Neural progenitor cell (in vitro differentiated cells): ENCODE results near the gene SERINC3. TPM values are rescaled to one million over a fixed set of nuclear protein-coding genes. Genes with fewer than 3 reads are reported as not detected.

Experiments
- DNase-seq: peaks from one replicate; pipeline ENCODE4 v3.0.0-alpha.2; 2016; ENCODE audit warnings: low spot score
- H2AFZ ChIP-seq: fragments of 200-600 bp; sonication (generic); replicated peaks from 2 replicates; pipeline ENCODE4 v1.6.1; 2016; ENCODE audit warnings: antibody characterized with exemption
- H3F3A ChIP-seq: fragments of 200-600 bp; sonication (generic); 2 replicates; pipeline ENCODE4 v1.6.1; 2016; ENCODE audit warnings: antibody characterized with exemption, low read depth
- H3K27ac ChIP-seq: fragments of 200-600 bp; sonication (generic); 2 replicates; pipeline ENCODE4 v1.5.1; 2016; ENCODE audit warnings: mild to moderate bottlenecking
- H3K27me3 ChIP-seq: fragments of 200-600 bp; sonication (generic); 2 replicates; pipeline ENCODE4 v1.6.1; 2016; ENCODE audit warnings: mild to moderate bottlenecking, moderate library complexity
- H3K36me3 ChIP-seq: fragments of 200-600 bp; sonication (generic); 2 replicates; pipeline ENCODE4 v1.5.1; 2016
- H3K4me1 ChIP-seq: fragments of 200-600 bp; sonication (generic); 2 replicates; pipeline ENCODE4 v1.6.1; 2016; ENCODE audit warnings: mixed run types
- H3K4me2 ChIP-seq: fragments of 200-600 bp; sonication (generic); 2 replicates; pipeline ENCODE4 v1.6.1; 2016
- H3K4me3 ChIP-seq: fragments of 200-600 bp; sonication (generic); 2 replicates; pipeline ENCODE4 v1.5.1; 2016
- H3K79me2 ChIP-seq: fragments of 200-600 bp; sonication (generic); 2 replicates; pipeline ENCODE4 v1.6.1; 2016; ENCODE audit warnings: low read depth
- H3K9ac ChIP-seq: fragments of 200-600 bp; sonication (generic); 2 replicates; pipeline ENCODE4 v1.6.1; 2016
- H3K9me3 ChIP-seq: fragments of 200-600 bp; sonication (generic); 2 replicates; pipeline ENCODE4 v1.5.1; 2016; ENCODE audit warnings: low read depth
- H4K20me1 ChIP-seq: fragments of 200-600 bp; sonication (generic); 2 replicates; pipeline ENCODE4 v1.6.1; 2016; ENCODE audit warnings: low read depth
- H3K27ac Mint-ChIP-seq: 3 replicates; pipeline ENCODE4 v1.8.0; 2021; ENCODE audit warnings: mixed read lengths
- H3K27me3 Mint-ChIP-seq: 2 replicates; pipeline ENCODE4 v1.8.0; 2022; ENCODE audit warnings: low read depth, mild to moderate bottlenecking, inconsistent platforms, moderate library complexity, mixed read lengths; ENCODE audit not compliant: insufficient read depth
- H3K36me3 Mint-ChIP-seq: 3 replicates; pipeline ENCODE4 v1.8.0; 2021; ENCODE audit warnings: mixed read lengths
- H3K4me1 Mint-ChIP-seq: 3 replicates; pipeline ENCODE4 v1.8.0; 2021; ENCODE audit warnings: mixed read lengths
- H3K4me3 Mint-ChIP-seq: 3 replicates; pipeline ENCODE4 v1.8.0; 2021; ENCODE audit warnings: mild to moderate bottlenecking, moderate library complexity, mixed read lengths
- H3K9me3 Mint-ChIP-seq: 3 replicates; pipeline ENCODE4 v1.8.0; 2020; ENCODE audit warnings: mixed read lengths
- CTCF ChIP-seq: fragments of 200-600 bp; sonication (generic); IDR thresholded peaks from 2 replicates; pipeline ENCODE4 v1.5.1; 2017; ENCODE audit warnings: antibody characterized with exemption, mild to moderate bottlenecking
- EZH2 ChIP-seq: fragments of 200-600 bp; sonication (generic); IDR thresholded peaks from 2 replicates; pipeline ENCODE4 v1.6.1; 2017; ENCODE audit warnings: antibody characterized with exemption, mild to moderate bottlenecking, moderate library complexity
- EZH2phosphoT487 ChIP-seq: fragments of 200-600 bp; sonication (generic); IDR thresholded peaks from 2 replicates; pipeline ENCODE4 v1.6.1; 2017; ENCODE audit warnings: antibody characterized with exemption
- total RNA-seq: library from RNA; depleted of rRNA; stranded (reverse); fragments of >200 nt; gene quantifications from 2 replicates; pipeline ENCODE4 v1.2.3, GENCODE V29; 2015; ENCODE audit warnings: low replicate concordance

The SERINC3 gene
- total RNA-seq, 1 donor from 2014 or later, result 38.8 TPM

DNA sequence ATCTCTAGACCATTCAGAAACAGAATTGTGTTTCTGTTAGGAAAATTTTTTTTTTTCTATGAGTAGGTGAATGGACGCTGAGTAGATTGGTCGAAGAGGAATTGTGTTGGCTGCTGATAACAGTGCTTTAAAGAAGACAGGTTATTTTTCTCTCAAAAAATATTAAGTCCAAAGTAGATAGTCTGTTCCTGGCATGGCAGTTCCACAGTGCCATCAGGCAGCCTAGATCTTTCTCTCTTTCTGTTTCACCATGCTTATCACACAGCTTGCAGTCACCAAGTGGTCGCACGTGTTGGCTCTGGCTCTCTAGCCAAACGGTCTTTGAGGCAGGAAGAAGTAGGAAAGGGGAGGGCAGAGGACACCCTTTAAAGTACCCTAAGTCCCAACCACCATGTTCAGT, 22.4 kb upstream of the SERINC3 start:
- Mint-ChIP-seq H3K36me3 (no peaks in the 10 kb centered on the region), H3K9me3 (no peaks in the 10 kb centered on the region), H3K4me1 (peaks cover 16% of the 10 kb centered on the region), H3K27me3 (peaks cover 2% of the 10 kb centered on the region), H3K4me3 (no peak overlapping the region), H3K27ac (no peak overlapping the region)
- H3K4me1 ChIP-seq, result no peaks in the 10 kb centered on the region
- no peak overlapping the region for H2AFZ ChIP-seq
- H3K27ac ChIP-seq, result no peak overlapping the region
- no peaks in the 10 kb centered on the region for H3K27me3 ChIP-seq
- H3K4me2 ChIP-seq, result no peak overlapping the region
- no peak for TF ChIP-seq EZH2phosphoT487
- TF ChIP-seq CTCF, result no peak
- no peak for TF ChIP-seq EZH2
- H3K9ac ChIP-seq, result no peak overlapping the region
- DNase-seq, result no peak
- H4K20me1 ChIP-seq, result peaks cover 20% of the 10 kb centered on the region
- no peak overlapping the region for H3K4me3 ChIP-seq
- H3K79me2 ChIP-seq, result peaks cover 36% of the 10 kb centered on the region
- no peaks in the 10 kb centered on the region for H3K36me3 ChIP-seq
- H3K9me3 ChIP-seq, result no peaks in the 10 kb centered on the region
- H3F3A ChIP-seq, result no peaks in the 10 kb centered on the region

- Histone ChIP-seq H3K4me1 (no peaks in the 10 kb centered on the region), H3K79me2 (peaks cover 31% of the 10 kb centered on the region)
- H3K27ac Mint-ChIP-seq, result no peak overlapping the region
Observed at GRCh38 chr20:44543358-44543757, 21.5 kb upstream of the SERINC3 start.

GRCh38 chr20:44542890-44543289, 21.0 kb upstream of the SERINC3 start:
- Mint-ChIP-seq H3K27ac (no peak overlapping the region), H3K4me3 (no peak overlapping the region), H3K9me3 (no peaks in the 10 kb centered on the region), H3K36me3 (no peaks in the 10 kb centered on the region), H3K4me1 (peaks cover 6% of the 10 kb centered on the region), H3K27me3 (peaks cover 2% of the 10 kb centered on the region)
- Histone ChIP-seq H3K9me3 (no peaks in the 10 kb centered on the region), H4K20me1 (peaks cover 17% of the 10 kb centered on the region), H3K4me2 (no peak overlapping the region), H3K27me3 (no peaks in the 10 kb centered on the region), H3K4me1 (no peaks in the 10 kb centered on the region), H3K27ac (no peak overlapping the region), H3F3A (no peaks in the 10 kb centered on the region), H3K4me3 (no peak overlapping the region), H3K36me3 (no peaks in the 10 kb centered on the region), H3K9ac (no peak overlapping the region), H2AFZ (no peak overlapping the region), H3K79me2 (peaks cover 36% of the 10 kb centered on the region)
- no peak for DNase-seq
- TF ChIP-seq EZH2 (no peak), CTCF (no peak), EZH2phosphoT487 (no peak)

More at GRCh38 chr20:44543358-44543757, 21.5 kb upstream of the SERINC3 start:
- no peak for DNase-seq
- Mint-ChIP-seq H3K27me3 (peaks cover 2% of the 10 kb centered on the region), H3K4me1 (peaks cover 8% of the 10 kb centered on the region), H3K9me3 (no peaks in the 10 kb centered on the region), H3K4me3 (no peak overlapping the region), H3K36me3 (no peaks in the 10 kb centered on the region)
- Histone ChIP-seq H3K4me2 (no peak overlapping the region), H4K20me1 (peaks cover 18% of the 10 kb centered on the region), H2AFZ (no peak overlapping the region), H3K27me3 (no peaks in the 10 kb centered on the region), H3K36me3 (no peaks in the 10 kb centered on the region), H3F3A (no peaks in the 10 kb centered on the region), H3K4me3 (no peak overlapping the region), H3K9ac (no peak overlapping the region), H3K27ac (no peak overlapping the region), H3K9me3 (no peaks in the 10 kb centered on the region)
- no peak for TF ChIP-seq EZH2phosphoT487
- no peak for TF ChIP-seq EZH2
- no peak for TF ChIP-seq CTCF
